ENCODE data around the gene CXCR6. TPM values are rescaled to one million over a fixed set of nuclear protein-coding genes. Genes with fewer than 3 reads are reported as not detected.

The CXCR6 gene
- polyA plus RNA-seq, 1 of the 3 experiments (the other 2 are of a cell fraction), result not detected

- TF ChIP-seq MEF2A (IDR thresholded peaks at IDR 0.05; ENCODE audit: borderline replicate concordance, low read depth), result no peak
- no peak for TF ChIP-seq RXRA (IDR thresholded peaks at IDR 0.05; ENCODE audit: borderline replicate concordance, low read depth)
- no peak for TF ChIP-seq FOXJ3 (CRISPR knock-in tag; IDR thresholded peaks at IDR 0.05)
- TF ChIP-seq JUND (IDR thresholded peaks at IDR 0.05), result no peak
- no peak for TF ChIP-seq CHD2 (IDR thresholded peaks at IDR 0.05; ENCODE audit: low read length, partially characterized antibody)
- no peak for TF ChIP-seq CTCF (IDR thresholded peaks at IDR 0.05)
- no peak for TF ChIP-seq NFIC (IDR thresholded peaks at IDR 0.05; ENCODE audit: borderline replicate concordance)
- TF ChIP-seq FOXM1 (IDR thresholded peaks at IDR 0.05; ENCODE audit: low read depth), result no peak
- TF ChIP-seq RCOR1 (IDR thresholded peaks at IDR 0.05; ENCODE audit: low read length), result no peak
- no peak for TF ChIP-seq ELF1 (IDR thresholded peaks at IDR 0.05)
- no peak for TF ChIP-seq POLR2AphosphoS5 (IDR thresholded peaks at IDR 0.05; ENCODE audit: low read depth, low read length)
- no peak for TF ChIP-seq YY1 (IDR thresholded peaks at IDR 0.05; ENCODE audit: low read depth)
- no peak for TF ChIP-seq EP300 (IDR thresholded peaks at IDR 0.05; ENCODE audit: borderline replicate concordance in 1 of 2, low read depth in 1 of 2, low read length in 1 of 2)
- H3K36me3 ChIP-seq (replicated peaks in 1 of 2; ENCODE audit: control insufficient read depth in 1 of 2, insufficient read depth in 2 of 2, low read length in 1 of 2), result peaks cover 0 to 53% of the 10 kb centered on the region in 2 experiments
- H3K9me3 ChIP-seq, result no peaks in the 10 kb centered on the region
- peaks cover 16% of the 10 kb centered on the region for H3F3A ChIP-seq (replicated peaks; ENCODE audit: insufficient read depth)
- H2AFZ ChIP-seq (ENCODE audit: low read depth), result no peak overlapping the region
- peaks cover 0 to 4% of the 10 kb centered on the region in 2 experiments; a peak in 3 of 4 replicates for H3K4me1 ChIP-seq (ENCODE audit: control insufficient read depth in 1 of 2, insufficient read depth in 2 of 2, low read depth in 1 of 2, low read length in 1 of 2)
- H4K20me1 ChIP-seq (ENCODE audit: insufficient read depth), result no peaks in the 10 kb centered on the region
- no peak overlapping the region for H3K4me2 ChIP-seq
- no peaks in the 10 kb centered on the region for H3K27me3 ChIP-seq (ENCODE audit: insufficient read depth)
- POLR2A ChIA-PET, result interaction anchor here (0.8 kb wide), 1 partner anchor 12 kb away, joined by 3 read pairs; no protein-coding TSS in a partner anchor
- CTCF ChIA-PET, result interaction anchor here (8.4 kb wide), 1 partner anchor 109 kb away, joined by 60 read pairs; no protein-coding TSS in a partner anchor
- H3K4me3 ChIP-seq (ENCODE audit: low read depth in 2 of 2, low read length in 1 of 2), result no peak overlapping the region
- H3K27ac ChIP-seq (ENCODE audit: low read depth in 2 of 2, low read length in 1 of 2), result no peak overlapping the region; a peak in 1 of 4 replicates
- 82% methylated on average over 3 of the region's 3 CpGs for WGBS (ENCODE audit: low lambda C conversion rate)
- DNase-seq, result no peak
- no peaks in the 10 kb centered on the region for H3K79me2 ChIP-seq (ENCODE audit: insufficient read depth)
- no peak overlapping the region for H3K9ac ChIP-seq
- no peaks in the 10 kb centered on the region for H3K9me2 ChIP-seq
Measured at GRCh38 chr3:45969116-45969515, 25.9 kb downstream of the CXCR6 start.

GRCh38 chr3:45969953-45970352 is 26.7 kb downstream of the CXCR6 start:
- DNase-seq, result no peak
- no peak overlapping the region for H3K4me2 ChIP-seq
- no peak for TF ChIP-seq TCF12 (IDR thresholded peaks at IDR 0.05)
- TF ChIP-seq MEF2A (IDR thresholded peaks at IDR 0.05; ENCODE audit: borderline replicate concordance, low read depth), result no peak
- TF ChIP-seq RFX5 (IDR thresholded peaks at IDR 0.05; ENCODE audit: low read length), result no peak
- TF ChIP-seq GABPA (IDR thresholded peaks at IDR 0.05; ENCODE audit: low read depth), result no peak
- TF ChIP-seq CHD2 (IDR thresholded peaks at IDR 0.05; ENCODE audit: low read length, partially characterized antibody), result no peak
- no peak for TF ChIP-seq POLR2AphosphoS5 (IDR thresholded peaks at IDR 0.05; ENCODE audit: low read depth, low read length)
- H3K27ac ChIP-seq (ENCODE audit: low read depth in 2 of 2, low read length in 1 of 2), result no peak overlapping the region
- no peaks in the 10 kb centered on the region for H3K9me3 ChIP-seq
- peaks cover 0 to 49% of the 10 kb centered on the region in 2 experiments for H3K36me3 ChIP-seq (replicated peaks in 1 of 2; ENCODE audit: control insufficient read depth in 1 of 2, insufficient read depth in 2 of 2, low read length in 1 of 2)
- 98% methylated on average over 3 of the region's 3 CpGs for WGBS (ENCODE audit: low lambda C conversion rate)
- peaks cover 16% of the 10 kb centered on the region for H3F3A ChIP-seq (replicated peaks; ENCODE audit: insufficient read depth)
- H3K27me3 ChIP-seq (ENCODE audit: insufficient read depth), result no peaks in the 10 kb centered on the region
- ChIA-PET CTCF (interaction anchor here (8.4 kb wide), 1 partner anchor 109 kb away, joined by 60 read pairs; no protein-coding TSS in a partner anchor), POLR2A (no interaction called here)
- H4K20me1 ChIP-seq (ENCODE audit: insufficient read depth), result no peaks in the 10 kb centered on the region
- no peak overlapping the region for H3K9ac ChIP-seq
- H3K4me1 ChIP-seq (ENCODE audit: control insufficient read depth in 1 of 2, insufficient read depth in 2 of 2, low read depth in 1 of 2, low read length in 1 of 2), result peaks cover 0 to 4% of the 10 kb centered on the region in 2 experiments; a peak in 3 of 4 replicates
- no peaks in the 10 kb centered on the region for H3K79me2 ChIP-seq (ENCODE audit: insufficient read depth)
- no peak overlapping the region for H2AFZ ChIP-seq (ENCODE audit: low read depth)
- no peak overlapping the region for H3K4me3 ChIP-seq (ENCODE audit: low read depth in 2 of 2, low read length in 1 of 2)
- no peaks in the 10 kb centered on the region for H3K9me2 ChIP-seq

All from SK-N-SH (cell line).